Stimulated activated CD4-positive, alpha-beta T cell treated with anti-CD3 and anti-CD28 coated beads, TNF-alpha, amount 100 ng/mL, for 1 hour (primary cell): ENCODE results near the gene ST7.

Source experiments
- DNase-seq, 3 donors: peaks; one replicate each; pipeline ENCODE4 v3.0.0-alpha.2; 2020; ENCODE audit warnings: low read depth in 3 of 3, low spot score in 1 of 3

Gene ST7

DNA sequence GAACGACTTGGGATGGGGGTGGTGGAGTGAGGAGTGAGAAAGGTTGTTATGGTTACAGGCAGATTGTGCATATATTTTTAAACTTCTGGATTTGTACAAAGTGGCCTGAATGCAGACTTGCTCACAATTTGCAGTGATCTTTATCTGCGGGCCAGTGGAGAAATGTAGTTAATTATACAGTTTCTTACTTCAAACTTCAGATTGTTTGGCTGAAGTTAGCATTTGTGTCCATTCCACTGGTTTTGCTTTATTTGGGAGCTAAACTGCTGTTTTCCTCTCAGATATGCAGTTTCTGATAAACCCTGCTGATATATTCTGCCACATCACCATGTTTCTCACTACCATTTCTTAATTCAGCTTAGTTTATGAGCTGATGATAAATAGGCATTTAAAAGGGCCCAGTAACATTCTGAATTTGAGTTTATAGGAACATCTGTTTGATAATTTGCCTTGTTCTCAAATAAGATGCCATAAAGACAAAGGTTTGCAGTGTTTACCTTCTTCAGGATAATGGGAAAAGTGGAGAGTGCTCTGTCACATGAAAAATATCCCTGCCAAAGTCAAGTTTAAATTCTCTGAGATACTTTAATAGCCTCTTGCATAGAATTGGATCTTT is 170.1 kb downstream of the ST7 start:
- DNase-seq, result no peak

DNA sequence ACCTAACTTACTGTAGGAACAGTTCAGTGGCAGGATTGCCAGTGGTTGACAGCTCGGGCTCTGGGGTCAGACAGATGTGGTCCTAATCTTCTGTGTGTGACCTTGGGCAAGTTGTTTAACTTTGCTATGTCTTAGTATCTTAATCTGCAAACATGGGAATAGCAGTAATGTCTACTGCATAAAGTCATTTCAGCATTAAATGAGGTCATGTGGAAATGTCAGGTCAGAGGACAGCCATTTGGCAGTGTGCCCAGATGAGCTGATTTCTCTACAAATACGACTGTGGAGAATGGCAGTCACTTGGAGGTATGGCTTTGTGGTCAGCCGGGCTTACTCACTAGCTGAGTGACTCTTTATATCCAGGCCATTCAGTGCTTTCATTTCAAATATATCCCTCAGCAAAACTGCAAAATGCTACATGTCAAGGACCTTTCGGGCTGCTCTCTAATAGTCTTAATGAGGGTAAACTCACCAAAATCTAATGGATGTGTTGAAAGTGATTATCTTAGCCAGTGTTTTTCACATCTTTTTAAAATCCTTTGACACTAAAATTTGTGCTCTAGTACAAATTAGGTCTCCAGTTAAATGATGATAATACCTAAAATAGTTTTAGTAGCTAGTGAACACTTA is 171.4 kb downstream of the ST7 start:
- peak in 1 of 3 donors; percentile 8 for DNase-seq

DNA sequence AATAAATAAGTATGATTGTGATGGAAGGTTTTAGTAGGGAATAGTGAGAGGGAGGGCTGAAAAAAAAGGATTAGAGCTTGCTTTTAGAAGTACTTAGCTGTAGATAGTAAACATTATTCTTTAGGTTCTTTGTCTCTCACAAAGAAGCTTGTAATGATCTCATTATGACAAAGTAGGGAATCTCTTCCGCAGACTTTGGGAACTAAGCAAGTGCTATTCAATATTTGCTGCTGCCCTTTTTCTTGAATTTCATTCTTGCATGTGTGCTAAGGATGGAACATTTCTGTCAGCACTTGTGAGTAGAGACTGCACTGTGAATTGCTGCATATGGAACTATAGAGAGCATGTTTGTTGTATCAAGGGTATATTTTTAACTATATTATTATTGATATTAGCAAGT is 173.4 kb downstream of the ST7 start:
- DNase-seq, result no peak

DNA sequence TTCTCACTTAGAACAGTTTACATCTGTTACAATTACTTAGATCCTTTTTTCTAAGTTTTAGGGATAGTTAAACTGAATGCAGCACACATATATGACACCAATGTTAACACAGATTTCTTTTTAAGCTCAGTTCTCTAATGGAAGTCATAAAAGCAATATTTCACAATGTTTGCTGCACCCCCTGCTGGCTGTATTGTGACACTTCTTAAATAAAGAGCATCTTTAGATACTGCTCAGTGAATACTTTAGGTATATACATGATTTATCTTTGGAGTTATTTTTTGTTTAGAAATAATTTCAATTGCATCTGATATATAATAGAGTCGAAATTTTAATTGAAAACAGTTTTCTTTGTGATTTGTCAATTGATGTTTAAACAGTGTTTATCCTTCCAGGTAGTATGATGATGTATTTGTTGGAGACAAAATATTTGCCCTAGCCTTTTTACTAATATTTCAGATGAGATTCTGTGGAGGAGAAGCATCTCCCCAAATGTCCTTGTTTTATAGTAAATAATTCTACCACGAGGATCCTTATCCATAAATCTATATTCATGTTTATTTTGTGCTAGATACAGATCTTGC is 174.4 kb downstream of the ST7 start:
- DNase-seq, result peak in 2 of 3 donors; percentile 12 to 14

DNA sequence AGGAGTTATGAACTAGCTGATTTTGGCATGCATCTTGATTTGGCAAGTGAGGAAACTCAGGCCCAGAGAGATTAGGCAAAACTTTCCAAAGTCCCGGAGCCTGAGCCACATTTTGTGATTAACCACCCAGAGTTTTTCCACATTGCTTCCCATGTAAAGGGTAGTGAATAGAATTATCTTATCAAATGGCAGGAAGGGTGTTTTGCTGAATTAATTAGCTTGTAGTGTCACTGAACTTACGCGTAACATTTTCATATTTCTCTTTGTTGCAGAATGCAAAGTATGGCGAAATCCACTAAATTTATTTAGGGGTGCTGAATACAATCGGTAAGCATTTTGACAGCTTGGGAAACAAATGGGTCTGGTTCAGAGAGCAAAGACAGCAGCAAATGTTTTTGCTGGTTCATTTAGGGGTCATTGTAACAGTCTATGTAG is 176.2 kb downstream of the ST7 start:
- DNase-seq, result no peak

DNA sequence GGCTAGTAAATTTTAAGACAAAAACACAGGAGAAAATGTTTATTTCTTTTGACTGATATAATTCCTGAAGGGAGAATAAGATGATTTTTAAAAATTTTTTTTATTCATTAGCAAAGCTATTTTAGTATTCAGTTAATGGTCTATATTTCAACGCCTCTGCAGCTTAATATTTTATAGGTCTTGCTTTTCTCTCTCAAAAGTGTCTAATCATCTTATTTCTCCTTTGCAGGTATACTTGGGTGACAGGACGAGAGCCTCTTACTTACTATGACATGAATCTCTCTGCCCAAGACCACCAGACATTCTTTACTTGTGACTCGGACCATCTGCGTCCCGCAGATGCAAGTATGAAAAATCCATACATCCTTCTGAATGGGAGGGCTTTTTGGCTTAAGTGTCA is 177.0 kb downstream of the ST7 start:
- DNase-seq, result no peak

DNA sequence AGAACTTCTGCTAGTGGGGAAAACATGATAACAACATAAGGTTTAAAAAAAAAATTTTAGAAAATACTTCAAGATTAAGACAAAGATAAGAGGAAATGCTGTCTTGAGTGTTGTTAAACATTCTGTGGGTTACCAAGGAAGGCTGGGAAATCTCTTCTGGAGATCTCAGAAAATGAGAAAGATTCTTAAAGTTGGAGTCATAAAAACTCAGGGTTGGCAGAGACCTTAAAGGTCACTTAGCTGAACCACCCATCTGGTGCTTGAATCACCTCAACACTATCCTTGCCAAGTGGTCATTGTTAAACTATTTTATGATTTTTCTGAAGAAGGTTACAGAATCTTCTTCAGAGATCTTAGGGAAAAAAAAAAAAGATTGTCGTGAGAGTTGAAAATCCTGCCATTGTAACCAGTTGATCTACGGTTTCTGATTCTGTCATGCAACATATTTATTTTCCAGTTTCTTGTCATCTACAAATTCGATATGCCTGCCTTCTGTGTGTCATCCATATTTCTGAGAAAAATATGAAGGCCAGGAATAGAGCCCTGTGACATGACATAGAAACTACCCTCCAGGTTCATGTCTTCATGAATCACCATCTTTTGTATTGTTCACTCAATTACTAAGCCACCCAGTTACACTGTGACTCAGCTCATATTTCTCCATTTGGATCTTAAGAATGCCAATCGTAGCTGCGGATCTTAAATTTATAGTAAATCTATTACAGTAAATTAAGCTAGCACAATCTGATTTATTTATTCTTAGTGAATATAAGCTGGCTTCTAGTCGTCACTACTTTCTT is 179.2 kb downstream of the ST7 start:
- no peak for DNase-seq

DNA sequence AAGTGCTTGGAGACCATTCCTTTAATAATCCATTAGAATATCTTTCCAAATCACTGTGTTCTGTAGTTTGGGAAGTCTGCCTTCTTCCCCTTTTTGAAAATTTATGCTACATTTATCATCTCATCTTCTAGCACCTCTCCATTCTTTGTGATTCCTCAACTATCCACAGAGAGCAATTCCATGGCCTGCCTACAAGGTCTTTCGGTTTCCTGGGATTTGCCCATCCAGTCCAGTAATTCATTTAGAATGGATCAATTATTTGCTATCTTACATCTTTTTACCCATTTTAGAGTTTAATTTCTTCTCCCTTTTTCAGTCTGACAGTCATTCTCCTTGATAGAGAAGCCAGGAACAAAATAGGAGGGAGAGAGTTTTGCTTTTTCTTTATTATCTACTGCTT is 179.8 kb downstream of the ST7 start:
- no peak for DNase-seq

DNA sequence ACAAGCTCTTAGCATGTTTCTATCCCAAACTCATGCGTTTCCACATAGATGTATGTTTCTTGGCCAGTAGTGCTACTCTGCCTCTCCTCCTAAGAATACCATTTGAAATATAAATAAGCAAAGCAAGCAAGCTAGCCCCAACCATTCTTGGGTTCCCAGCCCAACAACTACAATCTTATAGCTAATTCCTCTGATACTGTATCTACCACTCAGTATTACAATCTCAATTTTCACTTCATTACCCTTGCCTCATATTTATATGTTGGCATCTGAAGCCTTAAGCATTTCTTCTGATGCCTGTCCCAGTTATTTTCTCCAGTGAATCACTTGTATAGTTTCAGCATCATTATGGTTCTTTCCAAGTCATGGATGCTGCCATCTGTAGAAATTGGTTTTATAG is 181.1 kb downstream of the ST7 start:
- no peak for DNase-seq

DNA sequence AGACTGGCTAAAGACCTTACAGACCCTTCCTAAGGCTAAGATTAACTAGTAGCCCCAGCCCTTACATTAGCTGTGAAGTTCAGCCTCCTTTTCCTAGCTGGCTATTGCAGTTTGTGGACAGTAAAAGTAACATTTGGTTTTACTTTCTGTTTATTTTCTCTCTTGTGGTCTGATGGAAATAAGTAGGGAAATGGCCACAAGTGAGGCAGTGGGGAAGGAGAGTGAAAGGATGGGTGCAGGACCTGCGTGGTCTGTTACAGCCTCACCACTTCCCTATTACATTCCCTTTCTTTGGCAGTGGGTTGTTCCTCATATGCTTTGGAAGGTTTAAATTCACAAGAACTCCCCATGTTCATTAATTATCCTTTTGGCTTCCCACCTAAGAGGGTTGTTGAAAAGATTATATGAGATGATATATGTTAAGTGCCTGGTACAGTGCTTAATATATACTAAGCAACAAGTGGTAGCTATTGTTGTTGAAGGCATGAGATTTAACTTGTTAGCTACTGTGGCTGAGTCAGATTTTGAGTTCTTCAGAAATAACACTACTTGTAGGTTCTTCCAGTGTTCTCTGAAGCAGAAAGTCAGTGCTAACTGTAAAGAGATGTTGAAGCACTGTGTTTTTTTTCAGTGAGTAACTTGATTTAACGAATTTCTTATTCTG is 181.7 kb downstream of the ST7 start:
- DNase-seq, result no peak

DNA sequence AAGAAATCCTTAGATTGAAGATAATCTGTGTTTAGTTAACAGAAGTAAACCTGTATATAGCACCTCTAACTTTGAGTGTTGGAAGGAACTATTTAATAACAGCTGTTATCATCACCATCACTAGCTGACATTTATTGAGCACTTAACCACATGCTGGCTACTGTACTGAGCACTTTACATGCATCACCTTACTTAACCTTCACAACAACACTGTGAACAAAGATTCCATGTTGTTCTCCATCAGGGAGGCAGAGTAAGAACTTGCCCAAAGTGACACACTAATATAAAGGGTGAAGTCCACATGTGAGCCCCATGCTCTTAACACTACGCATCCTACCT is 182.2 kb downstream of the ST7 start:
- no peak for DNase-seq

DNA sequence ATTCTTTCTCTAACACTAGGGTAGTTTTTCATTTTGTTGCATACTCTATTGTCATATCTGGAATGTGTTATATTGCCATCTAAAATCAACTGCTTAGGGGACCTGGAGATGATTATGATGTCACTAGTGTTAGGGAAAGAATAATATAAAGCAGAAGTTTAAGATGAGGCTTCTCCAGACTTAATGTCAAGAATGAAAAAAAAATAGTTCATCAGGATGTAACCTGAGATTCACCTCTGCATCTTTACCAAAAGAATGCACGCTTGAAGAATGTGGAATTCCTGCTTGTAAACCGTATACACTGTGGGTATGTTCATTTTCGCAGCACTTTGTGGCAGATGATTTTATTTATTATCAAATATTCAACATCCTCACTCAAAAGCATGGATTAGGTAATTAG is 184.6 kb downstream of the ST7 start:
- DNase-seq, result no peak

DNA sequence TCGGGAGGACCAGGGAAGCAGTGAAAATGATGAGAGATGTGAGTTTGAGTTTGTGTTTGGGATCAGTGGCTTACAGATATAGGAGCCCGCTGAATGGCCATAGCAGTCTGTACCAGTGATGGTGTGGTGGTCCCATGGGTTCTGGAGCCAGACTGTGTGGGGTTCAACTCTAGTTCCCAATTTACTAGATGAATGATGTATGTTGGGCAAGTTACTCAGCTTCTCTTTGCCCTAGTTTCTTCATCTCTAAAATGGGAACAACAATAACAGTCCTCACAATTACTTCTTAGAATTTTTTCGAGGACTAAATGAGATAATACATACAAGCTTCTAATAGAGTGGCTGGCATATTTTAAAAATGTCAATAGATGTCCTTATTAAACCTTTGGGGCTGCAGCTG is 185.2 kb downstream of the ST7 start:
- DNase-seq, result no peak

DNA sequence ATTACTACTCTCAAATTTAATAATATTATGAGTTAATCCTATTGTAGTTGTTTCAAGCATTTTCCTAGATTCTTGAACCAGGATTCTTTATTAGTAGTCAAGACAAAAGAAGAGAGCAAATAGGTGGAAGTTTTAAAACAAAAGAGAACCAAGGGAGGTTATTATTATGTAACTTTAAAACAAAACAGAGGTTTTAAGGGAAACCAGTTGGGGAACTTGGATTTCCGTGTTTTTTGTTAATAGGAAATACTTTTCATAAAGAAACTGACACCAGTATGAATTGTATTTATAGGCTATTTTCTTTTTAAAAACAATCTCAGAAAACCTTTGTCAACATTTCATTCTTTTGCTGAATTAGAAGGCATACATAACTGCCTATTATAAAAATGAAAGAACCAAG is 185.7 kb downstream of the ST7 start:
- no peak for DNase-seq

DNA sequence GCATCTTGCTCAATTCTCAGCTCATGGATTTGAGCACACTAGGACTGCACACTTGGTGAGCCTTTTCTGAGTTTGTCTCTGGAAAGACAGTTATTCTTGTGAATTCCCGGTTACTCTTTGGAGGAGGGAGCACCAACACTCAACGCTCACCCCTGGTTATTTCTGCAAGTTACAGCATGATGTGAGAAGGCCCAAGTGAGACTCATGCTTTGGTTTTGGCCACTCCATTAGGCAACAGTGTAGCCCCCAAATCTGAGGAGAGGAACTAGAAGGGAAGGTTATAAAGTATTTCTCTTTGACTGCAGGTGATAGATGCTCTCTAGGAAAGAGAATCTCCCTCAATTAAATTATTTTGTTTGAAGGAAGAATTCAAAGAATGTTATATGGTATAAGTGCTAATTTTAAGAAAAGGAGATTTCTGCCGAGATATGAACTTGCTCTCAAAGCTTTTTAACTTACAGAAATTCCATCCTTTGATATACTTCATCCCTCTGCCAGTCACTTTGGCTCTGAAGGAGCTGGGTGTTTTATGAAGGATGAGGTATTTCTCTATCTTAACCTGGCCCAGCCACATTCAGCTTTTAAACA is 186.2 kb downstream of the ST7 start:
- DNase-seq, result no peak

DNA sequence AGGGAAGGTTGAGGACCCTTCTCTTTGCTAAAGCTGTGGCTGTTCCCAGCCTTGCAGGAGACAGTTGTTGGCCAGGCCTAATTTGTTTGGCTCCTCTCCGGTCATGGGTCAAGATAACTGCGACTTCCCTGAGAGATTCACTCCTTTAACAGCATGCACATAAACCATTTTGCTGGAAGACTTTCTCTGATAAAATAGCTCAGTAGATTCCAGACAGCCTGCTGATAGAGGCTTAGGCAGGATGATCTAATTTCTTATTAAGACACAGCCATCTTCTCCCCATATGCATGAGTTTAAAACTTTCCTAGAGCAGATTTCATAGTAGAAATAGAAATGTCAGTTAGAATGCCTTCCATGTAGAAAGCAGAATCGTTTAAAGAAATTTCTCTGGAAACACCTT is 187.6 kb downstream of the ST7 start:
- no peak for DNase-seq

DNA sequence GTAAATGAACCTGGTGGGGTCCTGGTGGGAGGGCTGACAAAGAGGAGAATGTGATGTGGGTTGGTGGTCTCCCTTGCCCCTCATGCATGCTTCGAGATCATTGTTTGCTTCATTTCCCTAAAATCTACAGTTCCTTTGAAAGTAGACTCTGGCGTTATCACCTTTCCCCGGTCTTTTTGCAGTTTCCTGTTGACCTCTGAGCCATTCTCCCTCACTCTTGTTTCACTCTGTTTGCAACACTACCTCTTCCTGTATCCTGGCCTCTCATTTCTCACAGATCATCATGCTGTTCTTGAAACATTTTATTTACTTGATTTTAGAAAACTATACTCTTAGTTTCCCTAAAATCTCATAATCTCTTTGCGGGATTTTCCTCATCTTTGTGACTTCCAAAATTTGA is 189.8 kb downstream of the ST7 start:
- DNase-seq, result no peak

DNA sequence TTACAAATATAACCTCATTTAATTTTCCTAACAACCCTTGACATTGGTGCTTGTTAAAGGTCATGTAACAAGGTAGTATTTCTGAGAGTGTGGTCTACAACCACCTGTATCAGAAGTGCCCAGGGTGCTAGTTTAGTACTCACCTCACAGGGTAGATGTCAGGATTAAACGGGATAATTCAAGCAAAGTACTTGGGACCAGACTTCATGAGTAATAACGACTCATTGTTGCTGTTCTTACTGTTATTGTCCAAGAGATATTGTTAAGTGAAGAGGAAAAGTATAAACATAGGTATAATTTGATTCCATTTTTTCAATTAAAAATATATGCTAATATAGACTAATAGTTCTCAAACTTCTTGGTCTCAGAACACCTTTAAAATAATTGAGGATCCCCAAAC is 190.3 kb downstream of the ST7 start:
- no peak for DNase-seq

DNA sequence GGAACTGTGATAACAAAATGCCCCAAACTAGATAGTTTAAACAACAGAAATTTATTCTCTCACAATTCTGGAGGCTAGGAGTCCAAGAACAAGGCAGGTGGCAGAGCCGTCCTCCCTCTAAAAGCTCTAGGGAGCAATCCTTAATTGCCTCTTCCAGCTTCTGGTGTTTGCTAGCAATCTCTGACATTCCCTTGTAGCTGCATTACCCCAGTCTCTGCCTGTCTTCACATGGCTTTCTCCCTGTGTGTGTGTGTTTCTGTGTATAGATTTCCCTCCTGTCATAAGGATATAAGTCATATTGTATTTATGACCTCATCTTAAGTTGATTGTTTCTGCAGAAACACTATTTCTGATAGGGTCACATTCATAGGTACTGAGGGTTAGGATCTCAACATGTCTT is 192.0 kb downstream of the ST7 start:
- DNase-seq, result no peak

DNA sequence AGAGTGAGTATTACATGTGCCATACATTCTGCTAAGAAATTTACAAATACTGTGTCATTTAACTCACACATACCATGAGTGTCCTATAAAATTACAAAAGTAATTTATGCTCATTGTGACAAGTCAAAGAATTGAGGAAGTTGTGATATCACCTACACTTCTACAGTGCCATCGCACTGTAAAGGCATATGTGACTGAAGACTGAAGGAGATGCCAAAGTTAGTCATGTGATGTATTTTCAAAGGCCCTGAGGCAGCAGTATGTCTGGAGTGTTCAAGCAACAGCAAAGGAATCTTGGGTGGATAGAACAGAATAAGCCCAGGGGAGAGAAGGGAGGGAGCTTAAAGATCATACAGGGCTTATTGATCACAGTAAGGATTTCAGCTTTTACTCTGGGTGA is 192.8 kb downstream of the ST7 start:
- no peak for DNase-seq

DNA sequence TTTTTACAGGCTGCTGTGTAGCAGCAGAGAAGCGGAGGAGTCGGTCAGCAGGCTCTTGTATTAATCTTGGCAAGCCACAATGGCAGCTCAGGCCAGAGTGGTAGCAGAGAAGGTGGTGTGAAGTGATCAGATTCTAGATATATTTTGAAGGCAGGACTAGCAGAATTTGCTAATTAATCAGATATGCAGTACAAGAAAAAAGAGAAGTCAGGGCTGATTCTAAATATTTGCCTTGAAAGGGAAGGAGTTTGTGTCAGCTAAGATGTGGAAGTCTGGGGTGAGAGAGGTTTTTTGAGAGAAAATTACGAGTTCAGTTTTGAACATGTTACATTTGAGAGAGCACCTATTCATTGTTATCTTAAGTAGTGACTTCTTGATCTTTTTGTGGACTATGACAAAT is 193.2 kb downstream of the ST7 start:
- DNase-seq, result no peak
